IMR-90 (cell line): ENCODE measurements around the gene GLB1L.

Experiments used
- BHLHE40 ChIP-seq: fragments of 150-350 bp; IDR thresholded peaks from 2 replicates; pipeline ENCODE4 v1.6.1; 2016; ENCODE audit warnings: mild to moderate bottlenecking, low read depth, low read length
- CHD1 ChIP-seq: IDR thresholded peaks from 2 replicates; pipeline ENCODE4 v1.6.1; 2012; ENCODE audit warnings: low read depth, low read length, improper control_type of control experiment
- CTCF ChIP-seq: conservative IDR thresholded peaks from 2 replicates; pipeline ENCODE4 v1.5.1; 2012; ENCODE audit warnings: mild to moderate bottlenecking, low read depth, low read length, improper control_type of control experiment
- ELK1 ChIP-seq: fragments of 150-350 bp; IDR thresholded peaks from 2 replicates; pipeline ENCODE4 v1.6.1; 2016; ENCODE audit warnings: low read depth, mild to moderate bottlenecking, low read length, moderate library complexity, borderline replicate concordance
- FOS ChIP-seq: fragments of 150-350 bp; IDR thresholded peaks from 2 replicates; pipeline ENCODE4 v1.6.1; 2016; ENCODE audit warnings: low read depth, low read length
- MAFK ChIP-seq: IDR thresholded peaks from 2 replicates; pipeline ENCODE4 v1.6.1; 2012; ENCODE audit warnings: low read depth, low read length, improper control_type of control experiment
- MXI1 ChIP-seq: IDR thresholded peaks from 2 replicates; pipeline ENCODE4 v1.6.1; 2012; ENCODE audit warnings: low read depth, mild to moderate bottlenecking, low read length, moderate library complexity, borderline replicate concordance
- NFE2L2 ChIP-seq: fragments of 150-350 bp; IDR thresholded peaks from 2 replicates; pipeline ENCODE4 v1.6.1; 2016; ENCODE audit warnings: low read depth, mild to moderate bottlenecking, low read length
- POLR2A ChIP-seq: IDR thresholded peaks from 2 replicates; pipeline ENCODE4 v1.6.1; 2012; ENCODE audit warnings: mild to moderate bottlenecking, low read depth, low read length
- RFX5 ChIP-seq: IDR thresholded peaks from 2 replicates; pipeline ENCODE4 v1.8.0; 2012; ENCODE audit warnings: low read depth, mild to moderate bottlenecking, low read length, moderate library complexity
- SMC3 ChIP-seq: fragments of 150-350 bp; IDR thresholded peaks from 2 replicates; pipeline ENCODE4 v1.6.1; 2016; ENCODE audit warnings: low read depth, mild to moderate bottlenecking, antibody characterized with exemption, low read length, moderate library complexity
- TF ChIP-seq, protein P1 (sequence below): fragments of 150-350 bp; IDR thresholded peaks from 2 replicates; pipeline ENCODE4 v1.6.1; 2017; ENCODE audit warnings: mild to moderate bottlenecking, antibody characterized with exemption, low read length, low read depth

DNA sequence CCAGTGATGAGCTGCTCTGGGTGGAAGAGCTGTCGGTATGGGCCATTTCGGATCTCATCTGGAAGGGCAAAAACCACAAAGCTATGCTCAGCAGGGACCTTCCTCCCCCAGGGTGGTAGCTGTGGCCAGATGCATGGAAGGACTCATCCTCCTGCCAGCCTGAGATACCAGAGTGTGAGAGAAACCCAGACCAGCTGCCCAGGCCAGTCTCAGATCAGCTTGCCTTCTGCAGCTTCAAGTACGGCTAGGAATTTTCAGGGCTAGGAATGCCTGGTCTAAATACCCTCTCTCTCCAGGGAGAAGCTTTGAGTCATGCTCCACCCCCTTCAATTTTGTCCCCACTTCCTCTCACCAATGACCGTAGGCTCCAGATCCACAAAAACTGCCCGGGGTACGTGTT, 6.4 kb upstream of the GLB1L start:
- TF ChIP-seq CTCF (no peak), MAFK (no peak), FOS (no peak), POLR2A (no peak), RFX5 (no peak), ELK1 (no peak), NFE2L2 (no peak), MXI1 (no peak), BHLHE40 (no peak), CHD1 (no peak), SMC3 (no peak)
- TF ChIP-seq, protein P1, sequence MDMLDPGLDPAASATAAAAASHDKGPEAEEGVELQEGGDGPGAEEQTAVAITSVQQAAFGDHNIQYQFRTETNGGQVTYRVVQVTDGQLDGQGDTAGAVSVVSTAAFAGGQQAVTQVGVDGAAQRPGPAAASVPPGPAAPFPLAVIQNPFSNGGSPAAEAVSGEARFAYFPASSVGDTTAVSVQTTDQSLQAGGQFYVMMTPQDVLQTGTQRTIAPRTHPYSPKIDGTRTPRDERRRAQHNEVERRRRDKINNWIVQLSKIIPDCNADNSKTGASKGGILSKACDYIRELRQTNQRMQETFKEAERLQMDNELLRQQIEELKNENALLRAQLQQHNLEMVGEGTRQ = no peak
